BJ (cell line): ENCODE results near the gene ZNF569. TPM values are rescaled to one million over a fixed set of nuclear protein-coding genes. Genes with fewer than 3 reads are reported as not detected.
"Not testable (repeated sequence)": the region's sequence is repeated elsewhere in the genome, so short reads cannot be mapped to it uniquely, and the experiment has no call there.

Experiments
- CTCF ChIA-PET: fragments of 350-600 bp; formaldehyde crosslinking; extraction: SDS; loops from one replicate; lab custom pipeline; 2021; ENCODE audit warnings: antibody characterized with exemption, inconsistent platforms; lab: Yijun Ruan, JAX
- POLR2A ChIA-PET: fragments of 300-600 bp; sonication (Branson Sonifier 250); formaldehyde crosslinking; extraction: SDS; loops from one replicate; lab custom pipeline; 2021; ENCODE audit warnings: antibody characterized with exemption; lab: Charles Lee
- DNase-seq: peaks from one replicate; pipeline ENCODE4 v3.0.0-alpha.2; 2011; ENCODE audit warnings: low read depth
- H3K27me3 ChIP-seq: 2 replicates; pipeline ENCODE4 v1.6.0; 2011; ENCODE audit warnings: low read length; ENCODE audit not compliant: control insufficient read depth, insufficient read depth
- H3K36me3 ChIP-seq: 2 replicates; pipeline ENCODE4 v1.5.1; 2011; ENCODE audit warnings: low read length; ENCODE audit not compliant: control insufficient read depth, insufficient read depth
- H3K4me3 ChIP-seq: 2 replicates; pipeline ENCODE4 v1.5.1; 2011; ENCODE audit warnings: low read depth, mild to moderate bottlenecking, control low read depth, low read length
- polyA plus RNA-seq: library from polyadenylated mRNA; depleted of rRNA; stranded (reverse); fragments of >200 nt; gene quantifications from 2 replicates; pipeline ENCODE4 v1.2.3, GENCODE V29; 2011; rRNA removed
- TF ChIP-seq, protein P1 (sequence below): IDR thresholded peaks from 2 replicates; pipeline ENCODE4 v1.5.1; 2011; ENCODE audit warnings: low read depth, mild to moderate bottlenecking, control low read depth, inconsistent platforms, low read length, moderate library complexity; ENCODE audit not compliant: insufficient read depth

ZNF569 gene
- polyA plus RNA-seq, 1 experiment: 2.1 TPM

DNA sequence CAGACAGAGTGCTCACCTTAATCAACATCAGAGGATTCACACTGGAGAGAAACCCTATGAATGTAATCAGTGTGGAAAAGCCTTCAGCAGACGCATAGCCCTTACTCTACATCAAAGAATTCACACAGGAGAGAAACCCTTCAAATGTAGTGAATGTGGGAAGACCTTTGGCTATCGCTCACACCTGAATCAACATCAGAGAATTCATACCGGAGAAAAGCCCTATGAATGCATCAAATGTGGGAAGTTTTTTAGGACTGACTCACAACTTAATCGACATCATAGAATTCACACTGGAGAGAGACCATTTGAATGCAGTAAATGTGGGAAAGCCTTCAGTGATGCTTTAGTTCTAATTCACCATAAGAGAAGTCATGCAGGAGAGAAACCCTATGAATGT is 78.0 kb downstream of the ZNF569 start:
- H3K36me3 ChIP-seq: peaks cover 5% of the 10 kb centered on the region; the same call in 1 of the 2 replicates
- TF ChIP-seq, protein P1, sequence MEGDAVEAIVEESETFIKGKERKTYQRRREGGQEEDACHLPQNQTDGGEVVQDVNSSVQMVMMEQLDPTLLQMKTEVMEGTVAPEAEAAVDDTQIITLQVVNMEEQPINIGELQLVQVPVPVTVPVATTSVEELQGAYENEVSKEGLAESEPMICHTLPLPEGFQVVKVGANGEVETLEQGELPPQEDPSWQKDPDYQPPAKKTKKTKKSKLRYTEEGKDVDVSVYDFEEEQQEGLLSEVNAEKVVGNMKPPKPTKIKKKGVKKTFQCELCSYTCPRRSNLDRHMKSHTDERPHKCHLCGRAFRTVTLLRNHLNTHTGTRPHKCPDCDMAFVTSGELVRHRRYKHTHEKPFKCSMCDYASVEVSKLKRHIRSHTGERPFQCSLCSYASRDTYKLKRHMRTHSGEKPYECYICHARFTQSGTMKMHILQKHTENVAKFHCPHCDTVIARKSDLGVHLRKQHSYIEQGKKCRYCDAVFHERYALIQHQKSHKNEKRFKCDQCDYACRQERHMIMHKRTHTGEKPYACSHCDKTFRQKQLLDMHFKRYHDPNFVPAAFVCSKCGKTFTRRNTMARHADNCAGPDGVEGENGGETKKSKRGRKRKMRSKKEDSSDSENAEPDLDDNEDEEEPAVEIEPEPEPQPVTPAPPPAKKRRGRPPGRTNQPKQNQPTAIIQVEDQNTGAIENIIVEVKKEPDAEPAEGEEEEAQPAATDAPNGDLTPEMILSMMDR: no peak
- DNase-seq: no peak
- no peak overlapping the region for H3K4me3 ChIP-seq
- ChIA-PET CTCF (no interaction called here), POLR2A (no interaction called here)
- H3K27me3 ChIP-seq: no peaks in the 10 kb centered on the region

DNA sequence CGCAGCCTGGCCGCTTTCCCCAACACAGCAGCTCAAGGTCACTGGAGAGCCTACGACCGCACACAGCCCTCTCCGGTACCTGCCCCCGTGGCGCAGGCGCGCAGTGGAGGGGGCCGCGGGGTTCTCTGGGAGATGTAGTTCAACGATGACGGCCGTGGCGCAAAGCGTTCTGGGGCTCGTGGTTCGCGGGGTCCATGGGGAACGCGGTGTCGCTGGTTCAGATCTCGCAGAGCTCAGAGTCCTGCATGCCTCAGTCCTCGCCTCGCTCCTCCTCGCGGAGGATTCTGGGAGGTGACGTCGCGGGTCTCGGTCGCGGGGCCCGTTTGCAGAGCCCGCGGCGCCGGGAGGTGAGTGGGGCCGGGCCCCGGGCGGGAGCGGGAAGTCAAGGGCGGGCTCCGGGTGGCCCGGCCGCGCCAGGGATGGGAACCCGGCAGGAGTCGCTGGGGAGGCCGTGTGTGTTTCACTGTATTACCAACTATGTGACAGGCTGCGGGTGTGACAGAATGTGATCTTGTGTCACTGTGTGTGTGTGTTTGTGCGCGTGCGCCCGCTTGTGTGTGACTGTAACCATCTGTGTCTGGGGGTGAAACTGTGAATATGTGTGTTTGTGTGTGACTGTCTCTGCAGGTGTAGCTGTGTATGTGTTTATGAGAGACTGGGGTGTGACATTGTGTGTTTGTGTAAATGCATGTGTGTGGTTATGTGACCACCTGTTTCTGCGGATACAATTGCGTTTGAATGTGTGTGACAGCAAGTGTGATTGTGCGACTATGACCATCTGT is 96.2 kb downstream of the ZNF569 start, which contains the start of gene ZNF527:
ZNF527 (plus strand) TSS at position 220 of the 782 bp plus-strand sequence. CDS start 3,100 bp downstream, outside the sequence.
- Histone ChIP-seq H3K27me3 (no peaks in the 10 kb centered on the region), H3K4me3 (peak within 1 kb of the TSS; percentile 55), H3K36me3 (peaks cover 3% of the 10 kb centered on the region; the same call in 1 of the 2 replicates)
- ChIA-PET POLR2A (no interaction called here), CTCF (interaction anchor here (0.7 kb wide), 1 partner anchor 224 kb away, joined by 3 read pairs; the partner anchor contains the start of genes ZNF540 and ZNF571)
- TF ChIP-seq, protein P1: 0 out of 2 replicates have a peak, but pooled peaks have one; percentile 10
- DNase-seq: peak; percentile 83

DNA sequence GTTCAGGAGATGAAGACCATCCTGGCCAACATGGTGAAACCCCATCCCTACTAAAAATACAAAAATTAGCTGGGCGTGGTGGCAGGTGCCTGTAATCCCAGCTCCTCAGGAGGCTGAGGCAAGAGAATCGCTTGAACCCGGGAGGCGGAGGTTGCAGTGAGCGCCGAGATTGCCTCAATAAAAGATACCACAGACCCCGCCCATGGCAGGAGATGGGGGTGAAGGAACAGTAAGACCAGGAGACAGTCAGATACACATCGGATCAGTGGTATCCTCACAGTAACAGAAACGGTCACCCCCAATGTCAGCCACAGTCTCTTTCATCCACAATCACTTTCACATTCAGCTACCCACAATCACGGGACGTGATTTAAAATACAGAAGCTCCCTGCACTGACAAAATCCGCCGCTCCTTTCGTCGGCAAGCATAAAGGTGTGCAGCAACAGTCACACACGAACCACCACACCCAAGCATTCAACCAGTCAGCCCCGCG is 96.8 kb downstream of the ZNF569 start:
- H3K27me3 ChIP-seq, H3K36me3 ChIP-seq, POLR2A ChIA-PET, DNase-seq: not testable (repeated sequence)
- CTCF ChIA-PET: interaction anchor here (0.7 kb wide), 1 partner anchor 224 kb away, joined by 3 read pairs; the partner anchor contains the start of genes ZNF540 and ZNF571
- peak overlapping the region; percentile 55 for H3K4me3 ChIP-seq

DNA sequence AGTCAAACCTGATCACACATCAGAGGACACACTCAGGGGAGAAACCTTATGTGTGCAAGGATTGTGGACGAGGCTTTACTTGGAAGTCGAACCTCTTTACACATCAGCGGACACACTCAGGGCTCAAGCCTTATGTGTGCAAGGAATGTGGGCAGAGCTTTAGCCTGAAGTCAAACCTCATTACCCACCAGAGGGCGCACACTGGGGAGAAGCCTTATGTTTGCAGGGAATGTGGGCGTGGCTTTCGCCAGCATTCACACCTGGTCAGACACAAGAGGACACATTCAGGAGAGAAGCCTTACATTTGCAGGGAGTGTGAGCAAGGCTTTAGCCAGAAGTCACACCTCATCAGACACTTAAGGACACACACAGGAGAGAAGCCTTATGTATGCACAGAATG is 104.5 kb downstream of the ZNF569 start:
- TF ChIP-seq, protein P1: no peak
- DNase-seq: no peak
- ChIA-PET CTCF (no interaction called here), POLR2A (no interaction called here)
- peaks cover 13% of the 10 kb centered on the region for H3K36me3 ChIP-seq
- no peaks in the 10 kb centered on the region for H3K27me3 ChIP-seq
- H3K4me3 ChIP-seq: no peak overlapping the region

DNA sequence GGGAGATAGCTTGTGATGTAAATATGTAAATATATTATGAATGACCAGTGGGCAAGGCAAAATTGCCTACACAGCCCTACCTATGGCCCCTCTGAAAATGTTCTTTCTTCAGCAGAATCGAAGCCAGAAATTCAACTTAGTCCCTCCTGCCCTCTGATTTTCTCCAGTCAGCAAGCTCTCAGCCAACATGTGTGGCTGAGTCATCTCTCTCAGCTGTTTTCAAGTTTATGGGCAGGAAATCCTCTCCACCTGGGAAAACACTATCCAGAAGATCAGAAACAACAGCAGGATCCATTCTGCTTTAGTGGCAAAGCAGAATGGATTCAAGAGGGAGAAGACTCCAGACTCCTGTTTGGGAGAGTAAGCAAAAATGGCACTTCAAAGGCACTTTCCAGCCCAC is 105.2 kb downstream of the ZNF569 start:
- Histone ChIP-seq H3K4me3 (no peak overlapping the region), H3K36me3 (peaks cover 13% of the 10 kb centered on the region), H3K27me3 (no peaks in the 10 kb centered on the region)
- CTCF ChIA-PET: no interaction called here
- TF ChIP-seq, protein P1: no peak
- peak; percentile 5 for DNase-seq
- POLR2A ChIA-PET: no interaction called here

Other genes with a start within 250 kb of the ZNF569 start
- gene ZNF383, start 249.2 kb downstream of the ZNF569 start, polyA plus RNA-seq: 2.1 and 3.3 TPM in 2 replicates
- 1.9 and 3.1 TPM in 2 replicates for gene ZNF527, start 96.3 kb downstream of the ZNF569 start, polyA plus RNA-seq
- gene ZNF570, start 1.9 kb upstream of the ZNF569 start, polyA plus RNA-seq: 1.4 and 3.5 TPM in 2 replicates
- 1.1 TPM in 2 replicates for gene ZNF793, start 39.5 kb upstream of the ZNF569 start, polyA plus RNA-seq
- 1.0 and 1.3 TPM in 2 replicates for gene ZNF571, start 127.3 kb upstream of the ZNF569 start, polyA plus RNA-seq
- gene ZNF540, start 127.4 kb upstream of the ZNF569 start, polyA plus RNA-seq: 0.58 and 0.65 TPM in 2 replicates
- gene ZFP30, start 188.0 kb upstream of the ZNF569 start, polyA plus RNA-seq: 3.9 and 5.1 TPM in 2 replicates